Nephron (organoid): ENCODE data around the gene MCHR2.

Experiments used
- H3K27ac Mint-ChIP-seq, 3 experiments: 2 replicates each; pipeline ENCODE4 v1.8.0; 2020; ENCODE audit warnings: mixed read lengths in 3 of 3, mild to moderate bottlenecking in 2 of 3, moderate library complexity in 1 of 3
- H3K27me3 Mint-ChIP-seq: 2 replicates; pipeline ENCODE4 v1.8.0; 2021; ENCODE audit warnings: low read depth, mild to moderate bottlenecking, moderate library complexity, mixed read lengths
- H3K36me3 Mint-ChIP-seq: 2 replicates; pipeline ENCODE4 v1.8.0; 2020; ENCODE audit warnings: low read depth, mixed read lengths
- H3K4me1 Mint-ChIP-seq: 2 replicates; pipeline ENCODE4 v1.8.0; 2020; ENCODE audit warnings: mixed read lengths
- H3K4me3 Mint-ChIP-seq, 3 experiments: 2 replicates each; pipeline ENCODE4 v1.8.0; 2020; ENCODE audit warnings: mild to moderate bottlenecking in 3 of 3, mixed read lengths in 3 of 3, moderate library complexity in 2 of 3
- H3K9me3 Mint-ChIP-seq: 2 replicates; pipeline ENCODE4 v1.8.0; 2020; ENCODE audit warnings: mixed read lengths
- CTCF ChIP-seq, 3 experiments: fragments of 200-600 bp; sonication (generic); IDR thresholded peaks; one replicate each; pipeline ENCODE4 v1.5.0; 2021; ENCODE audit warnings: antibody characterized with exemption in 3 of 3; ENCODE audit not compliant: unreplicated experiment in 3 of 3

MCHR2 gene

GRCh38 chr6:99940582-99940981 is 53.4 kb downstream of the MCHR2 start:
- Mint-ChIP-seq H3K9me3 (no peaks in the 10 kb centered on the region), H3K4me3 (no peak overlapping the region), H3K36me3 (no peaks in the 10 kb centered on the region), H3K4me1 (no peaks in the 10 kb centered on the region), H3K27ac (no peak overlapping the region), H3K27me3 (no peaks in the 10 kb centered on the region)
- no peak for TF ChIP-seq CTCF (IDR thresholded peaks at IDR 0.05; ENCODE audit: unreplicated experiment in 3 of 3)

GRCh38 chr6:99933129-99933528 is 60.9 kb downstream of the MCHR2 start:
- no peak overlapping the region for H3K27ac Mint-ChIP-seq
- H3K9me3 Mint-ChIP-seq = peaks cover 9% of the 10 kb centered on the region
- no peaks in the 10 kb centered on the region for H3K4me1 Mint-ChIP-seq
- no peak overlapping the region for H3K4me3 Mint-ChIP-seq
- H3K36me3 Mint-ChIP-seq = no peaks in the 10 kb centered on the region
- H3K27me3 Mint-ChIP-seq = no peaks in the 10 kb centered on the region
- TF ChIP-seq CTCF (IDR thresholded peaks at IDR 0.05; ENCODE audit: unreplicated experiment in 3 of 3) = no peak

- no peak for TF ChIP-seq CTCF (IDR thresholded peaks at IDR 0.05; ENCODE audit: unreplicated experiment in 3 of 3)
- no peak overlapping the region for H3K27ac Mint-ChIP-seq
- no peaks in the 10 kb centered on the region for H3K9me3 Mint-ChIP-seq
- H3K36me3 Mint-ChIP-seq = no peaks in the 10 kb centered on the region
- no peak overlapping the region for H3K4me3 Mint-ChIP-seq
- no peaks in the 10 kb centered on the region for H3K27me3 Mint-ChIP-seq
- no peaks in the 10 kb centered on the region for H3K4me1 Mint-ChIP-seq
Observed at GRCh38 chr6:99912657-99913056, 81.4 kb downstream of the MCHR2 start.

GRCh38 chr6:99905209-99906106 is 88.6 kb downstream of the MCHR2 start:
- Mint-ChIP-seq H3K9me3 (no peaks in the 10 kb centered on the region), H3K27me3 (no peaks in the 10 kb centered on the region), H3K27ac (no peak overlapping the region), H3K36me3 (no peaks in the 10 kb centered on the region), H3K4me3 (no peak overlapping the region), H3K4me1 (no peaks in the 10 kb centered on the region)
- peak; percentile 49 to 61 (median 61) for TF ChIP-seq CTCF (IDR thresholded peaks at IDR 0.05; ENCODE audit: unreplicated experiment in 3 of 3)

GRCh38 chr6:99901596-99902384 is 92.2 kb downstream of the MCHR2 start:
- Mint-ChIP-seq H3K27ac (no peak overlapping the region), H3K9me3 (no peaks in the 10 kb centered on the region), H3K36me3 (no peaks in the 10 kb centered on the region), H3K27me3 (no peaks in the 10 kb centered on the region), H3K4me1 (no peaks in the 10 kb centered on the region), H3K4me3 (no peak overlapping the region)
- TF ChIP-seq CTCF (IDR thresholded peaks at IDR 0.05; ENCODE audit: unreplicated experiment in 3 of 3) = no peak
